Astrocyte of the hippocampus (primary cell): ENCODE measurements around the gene ADGRV1.
A peak's percentile ranks its signal among the peaks of the same experiment; 100 is the strongest.

ENCODE experiments used
- DNase-seq: peaks from one replicate; pipeline ENCODE4 v3.0.0; 2011; ENCODE audit warnings: low read depth, low spot score

Gene ADGRV1

GRCh38 chr5:91189480-91190313 lies 631.1 kb downstream of the ADGRV1 start:
- peak; percentile 89 for DNase-seq

DNA sequence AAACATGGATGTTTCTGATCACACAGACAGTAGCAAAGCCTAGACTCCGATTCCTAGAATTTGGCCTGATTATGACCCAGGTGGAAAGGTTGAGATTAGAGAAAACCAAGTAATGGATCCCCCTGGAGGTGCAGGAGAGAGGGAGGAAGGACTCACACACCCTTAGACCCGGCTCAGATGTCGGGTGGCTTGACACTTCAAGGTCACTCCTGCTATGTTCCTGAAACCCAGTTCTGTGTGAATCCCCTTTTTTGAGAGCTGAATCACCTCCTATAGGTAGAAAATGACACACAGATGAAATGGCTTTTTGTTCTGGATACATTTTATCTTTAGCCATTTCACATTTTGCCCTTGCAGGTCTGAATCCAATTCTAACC lies 631.7 kb downstream of the ADGRV1 start:
- no peak for DNase-seq

- DNase-seq, result no peak
These were observed 636.3 kb downstream of the ADGRV1 start for GRCh38 chr5:91194824-91195381.

GRCh38 chr5:91200692-91201091 lies 642.1 kb downstream of the ADGRV1 start:
- no peak for DNase-seq

DNA sequence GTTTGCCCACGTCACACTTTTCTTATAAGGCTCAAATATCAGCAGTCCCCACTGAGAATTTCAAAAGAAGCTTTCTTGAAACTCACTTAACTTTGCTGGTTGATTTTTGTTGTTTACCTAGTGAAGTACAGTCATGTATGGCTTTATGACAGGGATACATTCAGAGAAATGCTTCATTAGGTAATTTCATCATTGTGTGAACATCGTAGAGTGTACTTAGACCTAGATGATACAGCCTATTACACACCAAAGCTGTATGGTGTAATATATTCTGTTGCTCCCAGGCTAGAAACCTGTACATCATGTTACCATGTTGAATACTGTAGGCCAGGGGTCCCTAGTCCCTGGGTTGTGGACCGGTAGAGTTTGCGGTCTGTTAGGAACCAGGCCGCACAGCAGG lies 647.5 kb downstream of the ADGRV1 start:
- no peak for DNase-seq

GRCh38 chr5:91206734-91207133 lies 648.1 kb downstream of the ADGRV1 start:
- peak; percentile 37 for DNase-seq

GRCh38 chr5:91207248-91207647 lies 648.7 kb downstream of the ADGRV1 start:
- DNase-seq, result peak; percentile 11

GRCh38 chr5:91211997-91212713 lies 653.6 kb downstream of the ADGRV1 start:
- peak; percentile 38 for DNase-seq

DNA sequence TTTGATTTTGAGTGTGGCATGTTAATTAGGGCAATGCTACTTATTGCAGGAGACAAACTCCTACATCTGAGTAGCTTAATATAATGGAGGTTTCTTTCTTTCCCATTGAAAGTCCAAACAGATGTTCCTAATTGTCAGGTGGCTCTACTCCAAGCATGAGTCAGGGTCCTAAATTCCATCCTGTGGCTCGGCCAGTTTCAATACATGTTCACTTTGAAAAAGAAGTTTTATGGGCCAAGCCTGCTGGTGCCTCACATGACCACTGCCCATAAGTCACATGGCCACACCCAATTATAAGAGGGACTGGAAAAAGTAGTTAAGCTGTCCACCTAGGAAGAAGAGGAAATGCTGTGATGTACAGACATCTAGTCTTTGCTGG lies 654.1 kb downstream of the ADGRV1 start:
- peak; percentile 80 for DNase-seq
